Measurements from ENCODE around the gene LCP2.
A peak's percentile ranks its signal among the peaks of the same experiment; 100 is the strongest.

LCP2 gene

GRCh38 chr5:170296036-170296934 lies 1.3 kb downstream of the LCP2 start:
- H3K9me3 Mint-ChIP-seq, result no peaks in the 10 kb centered on the region
- peak overlapping the region; percentile 100 for H3K4me3 Mint-ChIP-seq
- no peak for DNase-seq (ENCODE audit: low spot score)
- H3K27me3 Mint-ChIP-seq (ENCODE audit: low read depth), result no peaks in the 10 kb centered on the region
- H3K27ac Mint-ChIP-seq, result peak overlapping the region; percentile 89
- H3K36me3 Mint-ChIP-seq (ENCODE audit: low read depth), result peaks cover 64% of the 10 kb centered on the region
- peaks cover 60% of the 10 kb centered on the region for H3K4me1 Mint-ChIP-seq (ENCODE audit: low read depth)

- peaks cover 63% of the 10 kb centered on the region for H3K4me1 Mint-ChIP-seq (ENCODE audit: low read depth)
- H3K27ac Mint-ChIP-seq, result peak overlapping the region; percentile 28
- peaks cover 81% of the 10 kb centered on the region for H3K36me3 Mint-ChIP-seq (ENCODE audit: low read depth)
- no peak for DNase-seq (ENCODE audit: low spot score)
- no peaks in the 10 kb centered on the region for H3K27me3 Mint-ChIP-seq (ENCODE audit: low read depth)
- peak overlapping the region; percentile 100 for H3K4me3 Mint-ChIP-seq
- no peaks in the 10 kb centered on the region for H3K9me3 Mint-ChIP-seq
These were observed 3.0 kb downstream of the LCP2 start for GRCh38 chr5:170294556-170294955.

- Mint-ChIP-seq H3K27ac (peak overlapping the region; percentile 83), H3K36me3 (ENCODE audit: low read depth) (peaks cover 86% of the 10 kb centered on the region), H3K9me3 (no peaks in the 10 kb centered on the region), H3K4me1 (ENCODE audit: low read depth) (peaks cover 65% of the 10 kb centered on the region), H3K27me3 (ENCODE audit: low read depth) (no peaks in the 10 kb centered on the region), H3K4me3 (peak overlapping the region; percentile 100)
- DNase-seq (ENCODE audit: low spot score), result no peak
These were observed 3.5 kb downstream of the LCP2 start for GRCh38 chr5:170294057-170294456.

GRCh38 chr5:170293273-170293672 lies 4.3 kb downstream of the LCP2 start:
- H3K27me3 Mint-ChIP-seq (ENCODE audit: low read depth), result no peaks in the 10 kb centered on the region
- peaks cover 94% of the 10 kb centered on the region for H3K36me3 Mint-ChIP-seq (ENCODE audit: low read depth)
- peak overlapping the region; percentile 83 for H3K27ac Mint-ChIP-seq
- H3K4me1 Mint-ChIP-seq (ENCODE audit: low read depth), result peaks cover 66% of the 10 kb centered on the region
- peak; percentile 72 for DNase-seq (ENCODE audit: low spot score)
- H3K9me3 Mint-ChIP-seq, result no peaks in the 10 kb centered on the region
- H3K4me3 Mint-ChIP-seq, result peak overlapping the region; percentile 100

GRCh38 chr5:170292179-170293104 lies 5.1 kb downstream of the LCP2 start:
- no peaks in the 10 kb centered on the region for H3K27me3 Mint-ChIP-seq (ENCODE audit: low read depth)
- no peak for DNase-seq (ENCODE audit: low spot score)
- peaks cover 68% of the 10 kb centered on the region for H3K4me1 Mint-ChIP-seq (ENCODE audit: low read depth)
- no peaks in the 10 kb centered on the region for H3K9me3 Mint-ChIP-seq
- peak overlapping the region; percentile 83 for H3K27ac Mint-ChIP-seq
- H3K36me3 Mint-ChIP-seq (ENCODE audit: low read depth), result peaks cover 99% of the 10 kb centered on the region
- peak overlapping the region; percentile 100 for H3K4me3 Mint-ChIP-seq

GRCh38 chr5:170290498-170290897 lies 7.1 kb downstream of the LCP2 start:
- peak overlapping the region; percentile 87 for H3K27ac Mint-ChIP-seq
- peaks cover 87% of the 10 kb centered on the region for H3K4me1 Mint-ChIP-seq (ENCODE audit: low read depth)
- peak overlapping the region; percentile 100 for H3K4me3 Mint-ChIP-seq
- H3K36me3 Mint-ChIP-seq (ENCODE audit: low read depth), result peaks cover 99% of the 10 kb centered on the region
- DNase-seq (ENCODE audit: low spot score), result no peak
- no peaks in the 10 kb centered on the region for H3K27me3 Mint-ChIP-seq (ENCODE audit: low read depth)
- H3K9me3 Mint-ChIP-seq, result no peaks in the 10 kb centered on the region

- H3K36me3 Mint-ChIP-seq (ENCODE audit: low read depth), result peaks cover 99% of the 10 kb centered on the region
- no peaks in the 10 kb centered on the region for H3K27me3 Mint-ChIP-seq (ENCODE audit: low read depth)
- no peaks in the 10 kb centered on the region for H3K9me3 Mint-ChIP-seq
- H3K4me1 Mint-ChIP-seq (ENCODE audit: low read depth), result peaks cover 94% of the 10 kb centered on the region
- peak overlapping the region; percentile 100 for H3K4me3 Mint-ChIP-seq
- H3K27ac Mint-ChIP-seq, result peak overlapping the region; percentile 88
- no peak for DNase-seq (ENCODE audit: low spot score)
These were observed 7.8 kb downstream of the LCP2 start for GRCh38 chr5:170289764-170290163.

- H3K4me1 Mint-ChIP-seq (ENCODE audit: low read depth), result peaks cover 92% of the 10 kb centered on the region
- H3K27ac Mint-ChIP-seq, result peak overlapping the region; percentile 68
- no peaks in the 10 kb centered on the region for H3K27me3 Mint-ChIP-seq (ENCODE audit: low read depth)
- H3K36me3 Mint-ChIP-seq (ENCODE audit: low read depth), result peaks cover 98% of the 10 kb centered on the region
- no peak for DNase-seq (ENCODE audit: low spot score)
- H3K9me3 Mint-ChIP-seq, result no peaks in the 10 kb centered on the region
- H3K4me3 Mint-ChIP-seq, result peak overlapping the region; percentile 100
These were observed 8.5 kb downstream of the LCP2 start for GRCh38 chr5:170289121-170289520.

- H3K4me3 Mint-ChIP-seq, result peak overlapping the region; percentile 100
- H3K27me3 Mint-ChIP-seq (ENCODE audit: low read depth), result no peaks in the 10 kb centered on the region
- H3K9me3 Mint-ChIP-seq, result no peaks in the 10 kb centered on the region
- no peak for DNase-seq (ENCODE audit: low spot score)
- peak overlapping the region; percentile 66 for H3K27ac Mint-ChIP-seq
- H3K4me1 Mint-ChIP-seq (ENCODE audit: low read depth), result peaks cover 96% of the 10 kb centered on the region
- H3K36me3 Mint-ChIP-seq (ENCODE audit: low read depth), result peaks cover 98% of the 10 kb centered on the region
These were observed 9.0 kb downstream of the LCP2 start for GRCh38 chr5:170288551-170288950.

- no peaks in the 10 kb centered on the region for H3K9me3 Mint-ChIP-seq
- H3K4me1 Mint-ChIP-seq (ENCODE audit: low read depth), result peaks cover 96% of the 10 kb centered on the region
- H3K4me3 Mint-ChIP-seq, result peak overlapping the region; percentile 100
- peaks cover 98% of the 10 kb centered on the region for H3K36me3 Mint-ChIP-seq (ENCODE audit: low read depth)
- no peaks in the 10 kb centered on the region for H3K27me3 Mint-ChIP-seq (ENCODE audit: low read depth)
- H3K27ac Mint-ChIP-seq, result peak overlapping the region; percentile 66
- DNase-seq (ENCODE audit: low spot score), result no peak
These were observed 9.4 kb downstream of the LCP2 start for GRCh38 chr5:170288151-170288550.

GRCh38 chr5:170287532-170287931 lies 10.0 kb downstream of the LCP2 start:
- Mint-ChIP-seq H3K36me3 (ENCODE audit: low read depth) (peaks cover 98% of the 10 kb centered on the region), H3K27me3 (ENCODE audit: low read depth) (no peaks in the 10 kb centered on the region), H3K4me1 (ENCODE audit: low read depth) (peaks cover 96% of the 10 kb centered on the region), H3K4me3 (peak overlapping the region; percentile 62), H3K9me3 (no peaks in the 10 kb centered on the region), H3K27ac (peak overlapping the region; percentile 80)
- no peak for DNase-seq (ENCODE audit: low spot score)

- Mint-ChIP-seq H3K27me3 (ENCODE audit: low read depth) (no peaks in the 10 kb centered on the region), H3K4me1 (ENCODE audit: low read depth) (peaks cover 96% of the 10 kb centered on the region), H3K27ac (peak overlapping the region; percentile 44), H3K4me3 (peak overlapping the region; percentile 46), H3K36me3 (ENCODE audit: low read depth) (peaks cover 97% of the 10 kb centered on the region), H3K9me3 (no peaks in the 10 kb centered on the region)
- no peak for DNase-seq (ENCODE audit: low spot score)
These were observed 11.1 kb downstream of the LCP2 start for GRCh38 chr5:170286386-170286925.

GRCh38 chr5:170285181-170285580 lies 12.4 kb downstream of the LCP2 start:
- H3K9me3 Mint-ChIP-seq, result no peaks in the 10 kb centered on the region
- H3K4me1 Mint-ChIP-seq (ENCODE audit: low read depth), result peaks cover 93% of the 10 kb centered on the region
- peak overlapping the region; percentile 42 for H3K4me3 Mint-ChIP-seq
- H3K27me3 Mint-ChIP-seq (ENCODE audit: low read depth), result no peaks in the 10 kb centered on the region
- peaks cover 93% of the 10 kb centered on the region for H3K36me3 Mint-ChIP-seq (ENCODE audit: low read depth)
- H3K27ac Mint-ChIP-seq, result peak overlapping the region; percentile 63
- no peak for DNase-seq (ENCODE audit: low spot score)

Data from T-helper 2 cell treated with Interferon-gamma antibody and Interleukin-4, amounts not matched to agents 5 μg/mL and 100 μg/mL, for 36 hours (primary cell).